ENCODE results near the gene LAGE3. TPM values are rescaled to one million over a fixed set of nuclear protein-coding genes. Genes with fewer than 3 reads are reported as not detected.
A peak's percentile ranks its signal among the peaks of the same experiment; 100 is the strongest.

LAGE3 gene, protein sequence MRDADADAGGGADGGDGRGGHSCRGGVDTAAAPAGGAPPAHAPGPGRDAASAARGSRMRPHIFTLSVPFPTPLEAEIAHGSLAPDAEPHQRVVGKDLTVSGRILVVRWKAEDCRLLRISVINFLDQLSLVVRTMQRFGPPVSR
- total RNA-seq: 15.1 TPM

GRCh38 chrX:154478728-154479622 lies at the start of gene LAGE3:
Gene LAGE3 (minus strand): TSS chrX:154479281. CDS start chrX:154478915, 366 bp downstream.
- ATAC-seq: peak; percentile 97

- ATAC-seq: peak; percentile 83
Measured at GRCh38 chrX:154526901-154527675, 48.0 kb upstream of the LAGE3 start.

- peak; percentile 37 for ATAC-seq
Measured at GRCh38 chrX:154525606-154526490, 46.8 kb upstream of the LAGE3 start.

GRCh38 chrX:154519389-154519788 lies 40.3 kb upstream of the LAGE3 start:
- ATAC-seq: no peak

GRCh38 chrX:154517101-154517781 lies 38.2 kb upstream of the LAGE3 start:
- no peak for ATAC-seq

DNA sequence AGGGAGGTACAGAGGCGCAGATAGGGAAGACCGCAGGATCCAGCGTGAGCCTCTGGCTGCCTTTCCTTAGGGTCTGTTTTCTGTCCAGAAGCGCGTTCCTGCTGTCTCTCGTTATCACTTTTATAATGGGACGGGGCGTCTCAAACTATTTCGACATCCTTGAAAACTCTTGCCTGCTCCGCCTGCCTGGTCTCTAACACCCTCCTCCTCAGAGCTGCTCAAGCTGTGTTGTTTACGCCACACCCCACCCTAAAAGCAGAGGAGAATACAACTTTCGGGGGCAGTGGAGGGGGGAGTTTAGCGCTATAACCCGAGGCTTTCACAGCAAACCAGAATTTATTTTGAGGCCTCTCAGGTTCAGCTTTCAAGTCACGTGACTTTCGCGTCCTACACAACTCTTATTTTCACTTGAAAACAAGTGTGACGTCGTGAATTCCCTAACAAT lies 37.6 kb upstream of the LAGE3 start:
- peak; percentile 2 for ATAC-seq

- peak; percentile 99 for ATAC-seq
Measured at GRCh38 chrX:154515966-154516655, 37.0 kb upstream of the LAGE3 start, which contains the start of gene FAM3A. Gene FAM3A (minus strand): TSS chrX:154516232. CDS start chrX:154515772, 460 bp downstream.

DNA sequence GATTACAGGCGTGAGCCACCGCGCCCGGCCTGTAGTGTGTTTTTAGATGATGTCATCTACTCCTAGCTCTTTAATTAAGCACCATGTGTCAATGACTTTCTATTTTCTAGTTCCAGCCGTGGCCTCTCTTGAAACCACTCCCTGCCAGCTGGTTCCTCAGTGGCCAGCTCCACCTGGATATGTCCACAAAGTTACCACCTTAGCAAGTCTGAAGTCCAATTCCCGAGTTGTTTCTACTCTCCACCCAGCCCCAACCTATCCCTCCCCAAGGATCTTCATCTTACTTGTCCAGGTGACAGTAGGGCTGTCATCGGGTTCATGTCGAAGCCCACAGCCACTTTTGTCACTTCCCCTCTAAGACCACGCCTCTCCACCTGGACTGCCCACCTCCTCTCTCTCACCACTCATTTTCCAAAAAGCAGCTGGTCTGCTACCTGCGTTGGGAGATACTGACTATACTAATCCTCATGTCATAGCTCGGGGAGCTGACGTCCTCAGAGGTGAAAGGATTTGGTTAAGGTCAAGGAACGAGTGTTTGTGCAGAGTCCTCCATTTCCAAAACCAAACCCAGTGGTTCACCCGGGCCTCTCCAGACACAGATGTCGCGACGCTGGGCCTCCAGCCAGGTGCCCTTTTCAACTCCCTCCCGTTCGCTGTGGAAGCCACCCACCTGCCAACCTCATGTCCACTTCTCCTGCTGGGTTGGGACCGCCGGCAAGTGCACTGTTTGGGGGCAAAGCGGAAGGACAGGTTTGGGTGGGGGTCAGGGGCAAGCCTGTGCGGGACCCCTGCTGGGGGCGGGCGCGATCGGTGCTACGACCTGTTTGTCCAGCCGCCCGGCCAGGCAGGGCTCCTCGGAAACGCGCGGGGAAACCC lies 36.2 kb upstream of the LAGE3 start:
- peak; percentile 5 for ATAC-seq

GRCh38 chrX:154513716-154514115 lies 34.6 kb upstream of the LAGE3 start:
- ATAC-seq: no peak

DNA sequence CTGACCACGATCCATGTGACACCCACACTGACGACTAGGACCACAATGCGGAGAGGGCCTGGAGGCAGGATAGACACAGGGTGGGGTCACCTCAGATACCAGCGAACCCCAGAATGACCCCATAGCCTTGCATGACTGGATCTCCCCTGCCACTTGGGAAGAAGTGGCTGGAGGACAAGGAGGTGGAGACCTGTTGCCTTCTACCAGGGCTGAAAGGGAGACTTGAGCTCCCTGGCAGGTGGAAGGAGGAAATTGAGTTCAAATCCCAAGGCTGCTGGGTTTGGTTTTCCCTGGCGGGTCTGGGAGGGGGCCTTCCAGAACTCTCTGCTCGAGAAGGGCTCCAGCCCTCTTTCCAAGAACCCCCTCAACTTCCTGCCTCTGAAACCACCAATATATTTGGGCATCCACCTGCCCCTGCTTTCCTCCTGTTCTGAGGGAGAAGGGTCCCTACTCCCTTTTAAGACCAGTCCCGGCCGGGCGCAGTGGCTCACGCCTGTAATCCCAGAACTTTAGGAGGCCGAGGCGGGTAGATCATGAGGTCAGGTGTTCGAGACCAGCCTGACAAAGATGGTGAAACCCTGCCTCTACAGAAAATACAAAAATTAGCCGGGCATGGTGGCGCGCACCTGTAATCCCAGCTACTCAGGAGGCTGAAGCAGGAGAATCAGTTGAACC lies 33.9 kb upstream of the LAGE3 start:
- no peak for ATAC-seq

DNA sequence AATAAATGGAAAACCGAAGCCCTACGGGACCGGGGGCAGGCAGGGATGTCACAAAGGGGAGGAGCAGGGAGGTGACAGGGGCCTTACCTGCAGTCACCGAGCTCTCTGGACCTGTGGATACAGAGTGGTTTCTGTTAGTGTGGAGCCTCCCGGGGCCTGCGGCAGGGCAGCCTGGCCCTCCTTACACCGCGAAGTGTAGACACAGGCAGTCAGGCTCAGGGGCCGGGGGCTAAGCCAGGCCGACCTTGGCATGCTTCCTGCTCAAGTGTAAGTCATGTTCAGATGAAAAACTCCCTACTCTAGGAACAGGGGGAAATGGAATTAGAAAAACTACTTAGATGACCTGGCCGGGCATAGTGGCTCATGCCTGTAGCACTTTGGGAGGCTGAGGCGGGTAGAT lies 32.7 kb upstream of the LAGE3 start:
- no peak for ATAC-seq

- ATAC-seq: no peak
Measured at GRCh38 chrX:154509455-154509854, 30.4 kb upstream of the LAGE3 start.

DNA sequence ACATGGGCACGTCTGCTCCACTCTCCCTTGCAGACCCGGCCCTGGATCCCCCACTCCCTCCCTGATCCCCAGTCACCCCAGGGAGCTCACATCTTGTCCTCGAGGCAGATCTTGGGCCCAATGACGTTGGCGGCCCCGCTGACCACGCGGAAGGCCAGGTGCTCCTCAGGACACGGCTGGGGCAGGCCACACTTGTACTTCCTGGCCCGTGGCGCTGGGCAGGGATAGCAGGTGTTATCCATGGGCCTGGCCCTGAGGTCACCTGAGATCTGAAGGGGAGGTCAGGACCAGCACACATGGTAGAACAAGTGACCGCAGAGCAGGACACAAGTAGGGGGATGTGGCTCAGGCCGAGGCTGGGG lies 29.3 kb upstream of the LAGE3 start:
- no peak for ATAC-seq

DNA sequence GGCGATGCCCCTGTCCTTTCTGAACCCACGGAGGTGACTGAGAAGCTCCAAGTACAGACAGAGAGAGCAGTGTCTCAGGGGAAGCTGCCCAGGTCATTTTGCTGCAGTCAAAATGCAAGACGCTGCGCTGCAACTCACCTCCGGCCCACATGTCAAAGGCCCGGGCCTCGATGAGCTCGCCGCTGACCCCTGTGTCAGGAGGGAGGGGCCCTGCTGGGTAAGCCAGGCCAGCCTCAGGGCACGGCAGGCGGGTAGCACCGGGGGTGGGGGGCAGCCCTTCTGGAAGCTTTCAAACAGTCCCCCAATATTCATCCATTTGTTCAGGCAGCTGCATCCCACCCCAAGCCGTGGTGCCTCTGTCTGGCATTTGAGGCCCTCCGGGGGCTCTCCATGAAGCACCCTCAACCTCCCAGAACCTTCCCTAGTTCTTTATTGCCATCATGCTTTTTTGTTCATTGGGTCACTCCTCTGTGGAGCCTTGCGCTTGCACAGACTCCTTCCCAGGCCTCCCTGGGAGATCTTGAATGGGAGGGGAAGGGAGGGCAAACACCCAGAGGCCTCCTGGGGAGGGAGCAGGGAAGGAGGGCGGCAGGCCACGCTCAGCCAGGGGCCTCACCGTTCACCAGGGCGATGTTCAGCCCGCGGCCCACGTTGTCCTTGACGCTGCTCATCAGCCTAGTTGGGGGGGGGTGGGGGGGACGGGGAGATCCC lies 28.7 kb upstream of the LAGE3 start:
- no peak for ATAC-seq

GRCh38 chrX:154506483-154507332 lies 27.6 kb upstream of the LAGE3 start:
- no peak for ATAC-seq

DNA sequence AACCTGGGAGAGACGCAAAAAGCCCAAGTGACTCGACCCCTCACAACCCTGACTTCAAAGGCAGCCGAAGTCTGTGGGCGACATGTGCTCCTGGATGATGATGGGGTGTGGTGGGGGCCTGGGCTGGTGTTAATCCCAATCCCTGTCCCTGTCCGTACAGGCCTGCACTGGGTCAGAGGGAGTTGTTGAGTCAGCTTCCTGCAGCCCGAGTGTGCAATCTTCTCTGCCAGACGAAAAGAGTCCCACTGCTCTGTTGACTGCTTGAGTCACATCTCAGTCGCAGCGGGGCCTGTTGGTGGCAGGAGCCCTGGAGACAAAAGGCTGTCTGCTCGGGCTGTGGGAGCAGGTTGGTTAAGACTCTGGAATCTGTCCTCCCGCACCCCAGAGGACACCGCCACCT lies 26.7 kb upstream of the LAGE3 start:
- peak; percentile 79 for ATAC-seq

- peak; percentile 14 for ATAC-seq
Measured at GRCh38 chrX:154502989-154503388, 23.9 kb upstream of the LAGE3 start.

DNA sequence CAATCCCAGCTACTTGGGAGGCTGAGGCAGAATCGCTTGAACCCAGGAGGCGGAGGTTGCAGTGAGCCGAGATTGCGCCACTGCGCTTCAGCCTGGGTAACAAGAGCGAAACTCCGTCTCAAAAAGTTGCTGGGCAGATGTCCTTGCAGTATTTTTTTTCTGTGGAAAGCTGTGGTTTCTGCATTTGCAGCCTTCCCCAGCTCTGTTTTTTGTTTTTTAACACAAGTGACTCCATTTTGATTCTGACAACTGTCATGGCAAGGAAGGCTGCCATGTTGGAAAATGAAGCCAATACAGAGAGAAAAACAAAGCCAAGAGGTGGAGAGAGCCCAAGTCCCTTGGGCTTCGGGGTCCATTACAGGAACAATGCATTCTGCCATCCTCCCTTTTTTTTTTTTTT lies 23.0 kb upstream of the LAGE3 start:
- no peak for ATAC-seq

All from esophagus mucosa (tissue), 1 donor.